Mesenchymal stem cell (in vitro differentiated cells and primary cell): Measurements from ENCODE around the gene FHIT.

Source experiments
- DNase-seq: peaks from one replicate; pipeline ENCODE4 v3.0.0-alpha.2; 2013
- H2AFZ ChIP-seq: one replicate; pipeline ENCODE4 v1.6.1; 2013; ENCODE audit warnings: low read depth, mild to moderate bottlenecking, control low read depth, inconsistent platforms, low read length, moderate library complexity
- H2AK5ac ChIP-seq: 2 replicates; pipeline ENCODE4 v1.6.1; 2013; ENCODE audit warnings: low read length, moderate library complexity, mild to moderate bottlenecking, inconsistent platforms; ENCODE audit not compliant: severe bottlenecking
- H2BK120ac ChIP-seq: one replicate; pipeline ENCODE4 v1.6.1; 2013; ENCODE audit warnings: low read depth, mild to moderate bottlenecking, inconsistent platforms, low read length, moderate library complexity
- H2BK12ac ChIP-seq, 2 experiments: one replicate each; pipeline ENCODE4 v1.6.1; 2013; ENCODE audit warnings: inconsistent platforms in 2 of 2, low read length in 2 of 2, mild to moderate bottlenecking in 2 of 2, moderate library complexity in 2 of 2, control low read depth in 1 of 2
- H2BK15ac ChIP-seq: one replicate; pipeline ENCODE4 v1.6.1; 2013; ENCODE audit warnings: mild to moderate bottlenecking, low read depth, inconsistent platforms; ENCODE audit not compliant: poor library complexity, severe bottlenecking
- H2BK5ac ChIP-seq: 2 replicates; pipeline ENCODE4 v1.6.1; 2013; ENCODE audit warnings: low read depth, mild to moderate bottlenecking, low read length, control low read depth, inconsistent platforms; ENCODE audit not compliant: poor library complexity, severe bottlenecking
- H3K14ac ChIP-seq, 2 experiments: one replicate each; pipeline ENCODE4 v1.6.1; 2013; ENCODE audit warnings: inconsistent platforms in 2 of 2, low read length in 2 of 2, control low read depth in 1 of 2, mild to moderate bottlenecking in 1 of 2, moderate library complexity in 1 of 2
- H3K18ac ChIP-seq, 2 experiments: one replicate each; pipeline ENCODE4 v1.6.1; 2013; ENCODE audit warnings: inconsistent platforms in 2 of 2, low read length in 2 of 2, control low read depth in 1 of 2, low read depth in 1 of 2, mild to moderate bottlenecking in 1 of 2
- H3K23ac ChIP-seq, 2 experiments: one replicate each; pipeline ENCODE4 v1.6.1; 2013; ENCODE audit warnings: inconsistent platforms in 2 of 2, low read length in 2 of 2, mild to moderate bottlenecking in 2 of 2, moderate library complexity in 2 of 2, control low read depth in 1 of 2
- H3K27ac ChIP-seq: 2 replicates; pipeline ENCODE4 v1.5.1; 2013; ENCODE audit warnings: mild to moderate bottlenecking, moderate library complexity, low read length, control low read depth, inconsistent platforms; ENCODE audit not compliant: poor library complexity, severe bottlenecking
- H3K27me3 ChIP-seq, 2 experiments: 2 replicates each; pipeline versions ENCODE4 v1.6.1 to v1.7.0; 2013; ENCODE audit warnings: low read length in 2 of 2, mild to moderate bottlenecking in 2 of 2, moderate library complexity in 2 of 2, control low read depth in 1 of 2, inconsistent platforms in 1 of 2; ENCODE audit not compliant: control insufficient read depth in 1 of 2, insufficient read depth in 1 of 2
- H3K36me3 ChIP-seq, 2 experiments: 2 replicates each; pipeline versions ENCODE4 v1.6.1 to v1.7.0; 2013; ENCODE audit warnings: low read length in 2 of 2, control low read depth in 1 of 2, inconsistent platforms in 1 of 2, low read depth in 1 of 2, mild to moderate bottlenecking in 1 of 2; ENCODE audit not compliant: insufficient read depth in 2 of 2, control insufficient read depth in 1 of 2
- H3K4ac ChIP-seq, 2 experiments: one replicate each; pipeline ENCODE4 v1.6.1; 2013; ENCODE audit warnings: inconsistent platforms in 2 of 2, low read length in 2 of 2, mild to moderate bottlenecking in 2 of 2, moderate library complexity in 2 of 2, control low read depth in 1 of 2, low read depth in 1 of 2
- H3K4me1 ChIP-seq: 2 replicates; pipeline ENCODE4 v1.6.1; 2013; ENCODE audit warnings: low read depth, low read length, control low read depth; ENCODE audit not compliant: control insufficient read depth, insufficient read depth
- H3K4me2 ChIP-seq: 2 replicates; pipeline ENCODE4 v1.6.1; 2013; ENCODE audit warnings: low read length, mild to moderate bottlenecking, inconsistent platforms; ENCODE audit not compliant: poor library complexity, severe bottlenecking
- H3K4me3 ChIP-seq, 2 experiments: 2 replicates each; pipeline versions ENCODE4 v1.5.1 to v1.7.0; 2013; ENCODE audit warnings: low read length in 2 of 2, mild to moderate bottlenecking in 2 of 2, control low read depth in 1 of 2, low read depth in 1 of 2; ENCODE audit not compliant: insufficient read depth in 1 of 2
- H3K79me1 ChIP-seq: replicated peaks from 2 replicates; pipeline ENCODE4 v1.6.1; 2013; ENCODE audit warnings: mild to moderate bottlenecking, control low read depth, low read length, inconsistent platforms; ENCODE audit not compliant: poor library complexity, severe bottlenecking
- H3K9ac ChIP-seq: 2 replicates; pipeline ENCODE4 v1.7.0; 2013; ENCODE audit warnings: mild to moderate bottlenecking, low read length, moderate library complexity
- H3K9me3 ChIP-seq: 2 replicates; pipeline ENCODE4 v1.7.0; 2013; ENCODE audit warnings: mild to moderate bottlenecking, low read length; ENCODE audit not compliant: control insufficient read depth
- H4K8ac ChIP-seq: one replicate; pipeline ENCODE4 v1.6.1; 2013; ENCODE audit warnings: inconsistent platforms, mild to moderate bottlenecking, low read length, moderate library complexity
- H4K91ac ChIP-seq: one replicate; pipeline ENCODE4 v1.6.1; 2013; ENCODE audit warnings: mild to moderate bottlenecking, low read length, inconsistent platforms
- WGBS: methylation state at CpG from one replicate; pipeline ENCODE4 v1.1.7; 2013; ENCODE audit warnings: mixed read lengths; 5-methylcytosine and 5-hydroxymethylcytosine counted together

The FHIT gene

GRCh38 chr3:61008153-61008997, 242.9 kb downstream of the FHIT start:
- no peak overlapping the region for H2BK5ac ChIP-seq
- no peak overlapping the region for H3K18ac ChIP-seq
- H4K91ac ChIP-seq: no peak overlapping the region
- H3K4me3 ChIP-seq: no peak overlapping the region
- H3K4me2 ChIP-seq: no peak overlapping the region
- H3K23ac ChIP-seq: no peak overlapping the region
- no peaks in the 10 kb centered on the region for H3K4me1 ChIP-seq
- no peaks in the 10 kb centered on the region for H3K79me1 ChIP-seq
- no peaks in the 10 kb centered on the region for H3K27me3 ChIP-seq
- no peak for DNase-seq
- no peak overlapping the region for H4K8ac ChIP-seq
- no peak overlapping the region for H3K4ac ChIP-seq
- H2AK5ac ChIP-seq: no peak overlapping the region
- H2AFZ ChIP-seq: no peak overlapping the region
- no peak overlapping the region for H2BK12ac ChIP-seq
- 88% methylated on average over 5 of the region's 5 CpGs for WGBS
- H3K36me3 ChIP-seq: no peaks in the 10 kb centered on the region
- H2BK15ac ChIP-seq: no peak overlapping the region
- no peak overlapping the region for H3K9ac ChIP-seq
- H2BK120ac ChIP-seq: no peak overlapping the region
- H3K14ac ChIP-seq: no peak overlapping the region
- no peak overlapping the region for H3K27ac ChIP-seq
- H3K9me3 ChIP-seq: no peaks in the 10 kb centered on the region

- no peak for DNase-seq
- Histone ChIP-seq H3K4me2 (no peak overlapping the region), H3K23ac (no peak overlapping the region), H2BK12ac (no peak overlapping the region), H2BK15ac (no peak overlapping the region), H2AK5ac (no peak overlapping the region), H3K9me3 (no peaks in the 10 kb centered on the region), H3K4me3 (no peak overlapping the region), H2BK5ac (no peak overlapping the region), H3K27me3 (no peaks in the 10 kb centered on the region), H3K36me3 (no peaks in the 10 kb centered on the region), H3K14ac (no peak overlapping the region), H3K27ac (no peak overlapping the region), H4K8ac (no peak overlapping the region), H3K79me1 (no peaks in the 10 kb centered on the region), H3K4me1 (no peaks in the 10 kb centered on the region), H3K18ac (no peak overlapping the region), H2AFZ (no peak overlapping the region), H3K9ac (no peak overlapping the region), H4K91ac (no peak overlapping the region), H3K4ac (no peak overlapping the region), H2BK120ac (no peak overlapping the region)
- 67% methylated on average over 4 of the region's 4 CpGs for WGBS
These were observed 245.7 kb downstream of the FHIT start for GRCh38 chr3:61005591-61005990.

GRCh38 chr3:60998858-60999257, 252.4 kb downstream of the FHIT start:
- Histone ChIP-seq H3K4me1 (no peaks in the 10 kb centered on the region), H3K27ac (no peak overlapping the region), H2AK5ac (no peak overlapping the region), H3K36me3 (no peaks in the 10 kb centered on the region), H3K14ac (no peak overlapping the region), H4K91ac (no peak overlapping the region), H3K9ac (no peak overlapping the region), H4K8ac (no peak overlapping the region), H3K27me3 (no peaks in the 10 kb centered on the region), H3K79me1 (no peaks in the 10 kb centered on the region), H2BK120ac (no peak overlapping the region), H2BK5ac (no peak overlapping the region), H3K18ac (no peak overlapping the region), H3K4ac (no peak overlapping the region), H2AFZ (no peak overlapping the region), H2BK15ac (no peak overlapping the region), H3K4me2 (no peak overlapping the region), H2BK12ac (no peak overlapping the region), H3K4me3 (no peak overlapping the region), H3K23ac (no peak overlapping the region), H3K9me3 (no peaks in the 10 kb centered on the region)
- WGBS: 78% methylated on average over 3 of the region's 3 CpGs
- peak; percentile 5 for DNase-seq

DNA sequence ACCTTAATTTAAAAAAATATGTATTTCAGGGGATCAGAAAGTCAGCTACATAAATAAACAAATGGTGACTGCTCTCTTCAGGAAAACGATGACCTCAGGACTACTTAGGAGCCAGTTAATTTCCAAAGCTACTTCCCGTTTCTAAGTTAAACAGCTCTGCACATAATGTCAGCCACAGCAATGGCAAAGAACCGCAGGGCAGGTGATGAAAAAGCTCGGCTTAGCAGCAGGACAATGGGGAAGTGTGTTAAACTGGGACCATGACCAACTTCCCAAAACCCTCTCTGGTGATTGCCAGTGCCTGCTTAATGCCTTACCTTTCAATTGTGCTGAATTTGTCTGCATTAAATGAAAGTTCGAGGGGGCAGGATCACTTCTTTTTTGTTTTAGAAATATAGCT, 258.9 kb downstream of the FHIT start:
- Histone ChIP-seq H3K27ac (no peak overlapping the region), H2BK120ac (no peak overlapping the region), H3K4me1 (no peaks in the 10 kb centered on the region), H2AK5ac (no peak overlapping the region), H3K4me2 (no peak overlapping the region), H3K23ac (no peak overlapping the region), H2BK12ac (no peak overlapping the region), H2BK15ac (no peak overlapping the region), H4K8ac (no peak overlapping the region), H3K79me1 (no peaks in the 10 kb centered on the region), H3K18ac (no peak overlapping the region), H2BK5ac (no peak overlapping the region), H3K27me3 (no peaks in the 10 kb centered on the region), H3K9me3 (peaks cover 4% of the 10 kb centered on the region), H4K91ac (no peak overlapping the region), H3K4me3 (no peak overlapping the region), H3K36me3 (no peaks in the 10 kb centered on the region), H3K9ac (no peak overlapping the region), H3K14ac (no peak overlapping the region), H3K4ac (no peak overlapping the region), H2AFZ (no peak overlapping the region)
- no peak for DNase-seq
- 90% methylated on average over 5 of the region's 5 CpGs for WGBS
